AG04450 (cell line): ENCODE measurements around the gene CRIM1. TPM values are rescaled to one million over a fixed set of nuclear protein-coding genes. Genes with fewer than 3 reads are reported as not detected.

Source experiments
- CTCF ChIA-PET: fragments of 300-600, 350-600 bp; formaldehyde crosslinking; extraction: SDS; loops from one replicate; lab custom pipeline; 2022; ENCODE audit warnings: antibody characterized with exemption, inconsistent platforms; lab: Charles Lee
- POLR2A ChIA-PET: fragments of 350-600 bp; formaldehyde crosslinking; extraction: SDS; loops from one replicate; lab custom pipeline; 2021; ENCODE audit warnings: antibody characterized with exemption, inconsistent platforms; lab: Yijun Ruan, JAX
- DNase-seq: peaks from one replicate; pipeline ENCODE4 v3.0.0-alpha.2; 2011; ENCODE audit warnings: low read depth, low spot score
- H3K27ac ChIP-seq: one replicate; pipeline ENCODE4 v1.5.1; 2012; ENCODE audit warnings: low read depth, low read length, control low read depth
- H3K27me3 ChIP-seq: one replicate; pipeline ENCODE4 v1.6.0; 2012; ENCODE audit warnings: low read length; ENCODE audit not compliant: control insufficient read depth, insufficient read depth
- H3K4me3 ChIP-seq: 2 replicates; pipeline ENCODE4 v1.5.1; 2011; ENCODE audit warnings: mild to moderate bottlenecking, low read depth, low read length, control low read depth
- H3K9me3 ChIP-seq: 2 replicates; pipeline ENCODE4 v1.5.1; 2012; ENCODE audit warnings: low read length; ENCODE audit not compliant: control insufficient read depth, insufficient read depth
- polyA plus RNA-seq: library from polyadenylated mRNA; depleted of rRNA; stranded (reverse); fragments of >200 nt; gene quantifications from 2 replicates; pipeline ENCODE4 v1.2.3, GENCODE V29; 2011
- TF ChIP-seq, protein P1 (sequence below): IDR thresholded peaks from 2 replicates; pipeline ENCODE4 v1.5.1; 2011; ENCODE audit warnings: low read depth, low read length, control low read depth, inconsistent platforms

Gene CRIM1
- polyA plus RNA-seq, 1 experiment = 142 TPM

DNA sequence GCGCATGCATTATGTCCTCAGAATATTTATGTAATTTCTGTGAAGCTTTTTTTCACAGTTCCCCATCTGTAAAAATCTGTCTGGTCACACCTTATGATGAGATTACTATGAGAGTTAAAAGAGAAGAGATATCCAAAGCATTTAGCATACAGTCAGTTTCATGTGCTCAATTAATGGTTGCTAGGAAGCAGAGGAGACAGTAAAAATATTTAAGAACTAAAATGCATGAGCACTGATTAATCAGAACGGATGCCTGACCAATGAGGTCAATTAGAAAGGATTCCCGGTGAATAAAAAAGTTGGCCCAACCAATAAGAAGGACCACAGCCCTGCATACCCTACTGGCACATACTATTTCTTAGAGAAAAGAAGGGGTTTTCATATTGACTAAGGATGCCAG is 12.0 kb upstream of the CRIM1 start:
- ChIA-PET CTCF (interaction anchor here (0.6 to 1.2 kb wide), 3 partner anchors 9 to 22 kb away, joined by 3 read pairs; no protein-coding TSS in a partner anchor), POLR2A (no interaction called here)
- DNase-seq = no peak
- Histone ChIP-seq H3K9me3 (no peaks in the 10 kb centered on the region), H3K4me3 (no peak overlapping the region), H3K27ac (no peak overlapping the region), H3K27me3 (no peaks in the 10 kb centered on the region)
- TF ChIP-seq, protein P1, sequence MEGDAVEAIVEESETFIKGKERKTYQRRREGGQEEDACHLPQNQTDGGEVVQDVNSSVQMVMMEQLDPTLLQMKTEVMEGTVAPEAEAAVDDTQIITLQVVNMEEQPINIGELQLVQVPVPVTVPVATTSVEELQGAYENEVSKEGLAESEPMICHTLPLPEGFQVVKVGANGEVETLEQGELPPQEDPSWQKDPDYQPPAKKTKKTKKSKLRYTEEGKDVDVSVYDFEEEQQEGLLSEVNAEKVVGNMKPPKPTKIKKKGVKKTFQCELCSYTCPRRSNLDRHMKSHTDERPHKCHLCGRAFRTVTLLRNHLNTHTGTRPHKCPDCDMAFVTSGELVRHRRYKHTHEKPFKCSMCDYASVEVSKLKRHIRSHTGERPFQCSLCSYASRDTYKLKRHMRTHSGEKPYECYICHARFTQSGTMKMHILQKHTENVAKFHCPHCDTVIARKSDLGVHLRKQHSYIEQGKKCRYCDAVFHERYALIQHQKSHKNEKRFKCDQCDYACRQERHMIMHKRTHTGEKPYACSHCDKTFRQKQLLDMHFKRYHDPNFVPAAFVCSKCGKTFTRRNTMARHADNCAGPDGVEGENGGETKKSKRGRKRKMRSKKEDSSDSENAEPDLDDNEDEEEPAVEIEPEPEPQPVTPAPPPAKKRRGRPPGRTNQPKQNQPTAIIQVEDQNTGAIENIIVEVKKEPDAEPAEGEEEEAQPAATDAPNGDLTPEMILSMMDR = no peak

DNA sequence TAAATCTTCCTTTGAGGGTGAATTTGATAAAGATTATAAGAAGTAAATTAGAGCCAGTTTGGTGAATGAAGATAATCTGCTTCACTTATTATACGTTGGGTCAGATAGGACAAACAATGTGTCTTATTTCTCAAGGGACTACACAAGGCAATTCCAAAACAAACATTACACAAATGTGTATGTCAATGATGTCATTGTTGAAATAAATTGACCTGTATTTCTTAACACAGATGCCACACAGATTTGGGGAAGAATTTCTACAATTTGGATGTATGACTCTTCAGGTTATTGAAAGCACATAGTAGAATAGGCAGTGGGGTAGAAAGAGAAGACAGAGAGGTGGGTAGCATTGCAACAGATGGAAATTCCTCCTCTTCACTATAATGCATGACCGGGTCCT is 6.9 kb upstream of the CRIM1 start:
- DNase-seq = no peak
- H3K27me3 ChIP-seq = no peaks in the 10 kb centered on the region
- TF ChIP-seq, protein P1 = no peak
- POLR2A ChIA-PET = no interaction called here
- H3K4me3 ChIP-seq = no peak overlapping the region
- CTCF ChIA-PET = interaction anchor here (1.1 kb wide), 1 partner anchor 316 kb away, joined by 3 read pairs; no protein-coding TSS in a partner anchor
- no peak overlapping the region for H3K27ac ChIP-seq
- H3K9me3 ChIP-seq = no peaks in the 10 kb centered on the region

DNA sequence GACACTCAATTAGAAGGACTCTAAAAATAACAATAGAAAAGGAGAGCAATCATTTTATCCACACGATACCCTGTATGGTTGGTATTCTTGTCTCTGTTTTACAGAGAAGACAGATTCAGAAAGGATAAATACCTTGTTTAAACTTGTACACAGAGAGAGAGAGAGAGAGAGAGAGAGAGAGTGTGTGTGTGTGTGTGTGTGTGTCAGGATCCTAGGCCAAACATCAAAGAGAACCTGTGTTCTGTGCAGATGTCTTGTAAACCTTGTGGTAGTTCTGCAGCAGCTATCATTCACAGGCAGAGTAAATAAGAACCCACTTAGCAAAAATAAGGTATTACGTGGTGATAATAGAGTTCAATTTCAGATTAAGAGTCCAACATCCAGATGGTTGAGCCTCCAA is 4.3 kb upstream of the CRIM1 start:
- ChIA-PET POLR2A (no interaction called here), CTCF (interaction anchor here (0.8 to 3.8 kb wide), 10 partner anchors 13 to 434 kb away, joined by 3 to 37 read pairs (median 5); no protein-coding TSS in a partner anchor)
- no peak for DNase-seq
- Histone ChIP-seq H3K9me3 (no peaks in the 10 kb centered on the region; the same call in 1 of the 2 replicates), H3K27me3 (no peaks in the 10 kb centered on the region), H3K4me3 (no peak overlapping the region), H3K27ac (no peak overlapping the region)
- TF ChIP-seq, protein P1 = no peak

DNA sequence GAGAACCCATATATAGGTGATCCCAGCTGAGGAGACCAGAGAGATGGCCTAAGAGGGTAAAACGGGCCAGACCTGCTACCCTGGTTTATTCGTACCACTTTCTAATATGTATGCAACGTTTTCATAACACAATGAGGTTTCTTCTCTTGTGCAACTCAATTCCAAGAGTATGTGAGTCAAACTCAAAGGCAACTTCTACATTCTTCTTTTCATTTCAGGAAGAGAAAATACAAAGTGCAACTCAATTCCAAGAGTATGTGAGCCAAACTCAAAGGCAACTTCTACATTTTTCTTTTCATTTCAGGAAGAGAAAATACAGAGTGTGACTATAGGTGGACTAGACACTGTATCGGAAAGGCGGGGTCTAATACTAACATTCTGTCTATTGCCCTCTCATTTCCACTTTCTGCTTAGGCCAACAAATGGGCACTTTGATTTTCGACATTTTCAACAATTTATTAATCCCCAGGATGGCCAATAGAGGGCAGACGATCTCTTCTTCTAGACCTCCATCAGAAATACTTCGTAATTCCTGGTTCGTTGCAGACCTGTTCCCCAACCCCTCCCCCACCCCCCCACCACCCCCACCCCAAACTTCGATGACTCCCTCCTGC is 3.7 kb upstream of the CRIM1 start:
- Histone ChIP-seq H3K9me3 (no peaks in the 10 kb centered on the region; the same call in 1 of the 2 replicates), H3K27me3 (no peaks in the 10 kb centered on the region), H3K27ac (no peak overlapping the region), H3K4me3 (no peak overlapping the region)
- ChIA-PET POLR2A (interaction anchor here (1.2 kb wide), 1 partner anchor 13 kb away, joined by 3 read pairs; no protein-coding TSS in a partner anchor), CTCF (interaction anchor here (0.6 to 3.8 kb wide), 26 partner anchors 12 to 434 kb away, joined by 3 to 37 read pairs (median 7); no protein-coding TSS in a partner anchor)
- TF ChIP-seq, protein P1 = peak; percentile 61
- DNase-seq = no peak

DNA sequence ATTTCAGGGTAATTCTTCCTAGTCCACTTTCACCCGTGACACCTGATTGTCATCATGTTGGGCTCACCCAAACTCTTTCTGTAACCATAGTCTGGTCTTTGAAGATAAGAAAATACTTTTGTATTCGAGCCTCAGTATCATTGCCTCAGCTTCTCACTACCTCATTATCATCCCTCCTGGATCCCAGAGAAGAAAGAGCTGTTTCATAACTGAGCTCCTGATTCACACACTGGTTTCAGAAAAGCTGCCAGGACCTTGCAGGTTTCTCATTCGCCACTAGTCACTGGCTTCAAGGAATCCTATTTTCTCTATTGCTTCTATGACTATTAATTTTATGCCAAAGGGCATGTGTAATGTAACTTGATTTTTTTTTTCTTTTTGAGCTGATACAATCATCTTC is 2.9 kb upstream of the CRIM1 start:
- H3K4me3 ChIP-seq = no peak overlapping the region
- TF ChIP-seq, protein P1 = no peak; the same call in 1 of the 2 replicates
- ChIA-PET CTCF (interaction anchor here (0.6 to 3.8 kb wide), 56 partner anchors 9 to 566 kb away, joined by 3 to 37 read pairs (median 4); partner anchors contain the start of gene VIT), POLR2A (interaction anchor here (1.2 kb wide), 2 partner anchors 14 to 100 kb away, joined by 3 to 4 read pairs; no protein-coding TSS in a partner anchor)
- peak overlapping the region; percentile 49 for H3K27ac ChIP-seq
- DNase-seq = no peak
- H3K27me3 ChIP-seq = no peaks in the 10 kb centered on the region
- H3K9me3 ChIP-seq = no peaks in the 10 kb centered on the region; the same call in 1 of the 2 replicates
